Body of pancreas (tissue), 4 donors: ENCODE results near the gene SOX10.

Source experiments
- CTCF ChIP-seq, 7 experiments: fragments of 450-650 bp in 4 of 7; fragments of 200-600 bp in 3 of 7; sonication (generic) in 3 of 7; IDR thresholded peaks; one replicate each; pipeline ENCODE4 v1.5.1; 2016 to 2019; ENCODE audit warnings: antibody characterized with exemption in 7 of 7
- POLR2A ChIP-seq, 3 donors: fragments of 450-650 bp; IDR thresholded peaks; one replicate each; pipeline ENCODE4 v1.6.1; 2016; ENCODE audit warnings: antibody characterized with exemption in 3 of 3, mild to moderate bottlenecking in 2 of 3

DNA sequence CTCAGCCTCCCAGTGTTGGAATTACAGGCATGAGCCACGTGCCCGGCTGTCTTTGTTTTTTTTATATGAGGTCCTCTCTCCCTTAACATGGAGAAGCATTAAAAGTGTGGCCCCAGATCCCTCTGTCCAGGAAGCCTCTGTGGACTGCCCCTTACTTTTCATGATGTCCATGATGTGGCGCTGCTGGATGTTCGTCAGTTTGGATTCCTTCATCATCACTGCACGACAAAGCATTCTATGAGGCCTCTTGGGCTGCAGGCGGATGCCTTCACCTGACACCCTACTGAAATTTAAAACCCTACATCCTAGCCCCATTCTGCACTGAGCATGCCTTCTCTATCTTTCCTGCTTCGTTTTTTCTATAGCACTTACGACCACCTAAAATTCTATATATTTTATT is 33.0 kb downstream of the SOX10 start:
- TF ChIP-seq CTCF (IDR thresholded peaks at IDR 0.05): no peak
- no peak for TF ChIP-seq POLR2A (IDR thresholded peaks at IDR 0.05)
